Measurements from ENCODE around the gene UAP1.
"Not testable (repeated sequence)": the region's sequence is repeated elsewhere in the genome, so short reads cannot be mapped to it uniquely, and the experiment has no call there.

UAP1 gene

GRCh38 chr1:162582901-162583300 lies 21.4 kb downstream of the UAP1 start:
- H3K9me3 Mint-ChIP-seq, H3K4me1 Mint-ChIP-seq, H3K27me3 Mint-ChIP-seq, H3K4me3 Mint-ChIP-seq, ATAC-seq, H3K27ac Mint-ChIP-seq: not testable (repeated sequence)
- peaks cover 34% of the 10 kb centered on the region for H3K36me3 Mint-ChIP-seq

- not testable (repeated sequence) for H3K27me3 Mint-ChIP-seq, H3K4me3 Mint-ChIP-seq, H3K27ac Mint-ChIP-seq, H3K9me3 Mint-ChIP-seq, ATAC-seq, H3K4me1 Mint-ChIP-seq
- peaks cover 40% of the 10 kb centered on the region for H3K36me3 Mint-ChIP-seq
Measured at GRCh38 chr1:162585101-162585500, 23.6 kb downstream of the UAP1 start.

- no peak overlapping the region for H3K4me3 Mint-ChIP-seq
- no peak for ATAC-seq
- no peaks in the 10 kb centered on the region for H3K27me3 Mint-ChIP-seq
- no peaks in the 10 kb centered on the region for H3K4me1 Mint-ChIP-seq
- no peaks in the 10 kb centered on the region for H3K9me3 Mint-ChIP-seq
- H3K27ac Mint-ChIP-seq, result no peak overlapping the region
- peaks cover 42% of the 10 kb centered on the region for H3K36me3 Mint-ChIP-seq
Measured at GRCh38 chr1:162587347-162587746, 25.8 kb downstream of the UAP1 start.

- H3K36me3 Mint-ChIP-seq, result peaks cover 46% of the 10 kb centered on the region
- no peak overlapping the region for H3K27ac Mint-ChIP-seq
Measured at GRCh38 chr1:162587761-162588260, 26.3 kb downstream of the UAP1 start.

GRCh38 chr1:162590101-162590500 lies 28.6 kb downstream of the UAP1 start:
- no peak overlapping the region for H3K27ac Mint-ChIP-seq
- no peak for ATAC-seq
- no peaks in the 10 kb centered on the region for H3K27me3 Mint-ChIP-seq
- H3K9me3 Mint-ChIP-seq, result no peaks in the 10 kb centered on the region
- peaks cover 67% of the 10 kb centered on the region for H3K36me3 Mint-ChIP-seq
- H3K4me1 Mint-ChIP-seq, result no peaks in the 10 kb centered on the region
- no peak overlapping the region for H3K4me3 Mint-ChIP-seq

More at GRCh38 chr1:162587761-162588260, 26.3 kb downstream of the UAP1 start:
- Mint-ChIP-seq H3K27me3 (no peaks in the 10 kb centered on the region), H3K4me1 (no peaks in the 10 kb centered on the region), H3K9me3 (no peaks in the 10 kb centered on the region), H3K4me3 (no peak overlapping the region)
- no peak for ATAC-seq

GRCh38 chr1:162590686-162591085 lies 29.2 kb downstream of the UAP1 start:
- H3K36me3 Mint-ChIP-seq, result peaks cover 72% of the 10 kb centered on the region
- H3K4me1 Mint-ChIP-seq, result no peaks in the 10 kb centered on the region
- H3K27me3 Mint-ChIP-seq, result no peaks in the 10 kb centered on the region
- H3K27ac Mint-ChIP-seq, result no peak overlapping the region
- no peak overlapping the region for H3K4me3 Mint-ChIP-seq
- ATAC-seq, result no peak
- H3K9me3 Mint-ChIP-seq, result no peaks in the 10 kb centered on the region

- ATAC-seq, result no peak
- H3K36me3 Mint-ChIP-seq, result peaks cover 66% of the 10 kb centered on the region
- no peak overlapping the region for H3K4me3 Mint-ChIP-seq
- H3K4me1 Mint-ChIP-seq, result no peaks in the 10 kb centered on the region
- no peaks in the 10 kb centered on the region for H3K27me3 Mint-ChIP-seq
- no peaks in the 10 kb centered on the region for H3K9me3 Mint-ChIP-seq
- H3K27ac Mint-ChIP-seq, result no peak overlapping the region
Measured at GRCh38 chr1:162596514-162597170, 35.1 kb downstream of the UAP1 start.

GRCh38 chr1:162599451-162599850 lies 37.9 kb downstream of the UAP1 start:
- no peaks in the 10 kb centered on the region for H3K9me3 Mint-ChIP-seq
- no peak for ATAC-seq
- no peak overlapping the region for H3K4me3 Mint-ChIP-seq
- H3K27ac Mint-ChIP-seq, result no peak overlapping the region
- H3K4me1 Mint-ChIP-seq, result no peaks in the 10 kb centered on the region
- H3K27me3 Mint-ChIP-seq, result no peaks in the 10 kb centered on the region
- peaks cover 70% of the 10 kb centered on the region for H3K36me3 Mint-ChIP-seq

- peaks cover 51% of the 10 kb centered on the region for H3K36me3 Mint-ChIP-seq
- not testable (repeated sequence) for H3K4me1 Mint-ChIP-seq, H3K9me3 Mint-ChIP-seq, ATAC-seq, H3K27ac Mint-ChIP-seq, H3K4me3 Mint-ChIP-seq, H3K27me3 Mint-ChIP-seq
Measured at GRCh38 chr1:162603117-162603516, 41.6 kb downstream of the UAP1 start.

GRCh38 chr1:162605225-162605927 lies 43.9 kb downstream of the UAP1 start:
- H3K27ac Mint-ChIP-seq, result no peak overlapping the region

GRCh38 chr1:162609306-162609705 lies 47.8 kb downstream of the UAP1 start:
- H3K27ac Mint-ChIP-seq, result no peak overlapping the region
- no peak overlapping the region for H3K4me3 Mint-ChIP-seq
- H3K36me3 Mint-ChIP-seq, result peaks cover 14% of the 10 kb centered on the region
- H3K4me1 Mint-ChIP-seq, result peaks cover 5% of the 10 kb centered on the region
- H3K9me3 Mint-ChIP-seq, result no peaks in the 10 kb centered on the region
- H3K27me3 Mint-ChIP-seq, result no peaks in the 10 kb centered on the region
- ATAC-seq, result no peak

More at GRCh38 chr1:162605225-162605927, 43.9 kb downstream of the UAP1 start:
- Mint-ChIP-seq H3K36me3 (peaks cover 48% of the 10 kb centered on the region), H3K4me1 (no peaks in the 10 kb centered on the region), H3K9me3 (no peaks in the 10 kb centered on the region), H3K4me3 (no peak overlapping the region), H3K27me3 (no peaks in the 10 kb centered on the region)
- no peak for ATAC-seq

- no peak overlapping the region for H3K27ac Mint-ChIP-seq
- H3K4me3 Mint-ChIP-seq, result no peak overlapping the region
- no peak for ATAC-seq
- H3K27me3 Mint-ChIP-seq, result no peaks in the 10 kb centered on the region
- peaks cover 5% of the 10 kb centered on the region for H3K4me1 Mint-ChIP-seq
- peaks cover 24% of the 10 kb centered on the region for H3K36me3 Mint-ChIP-seq
- H3K9me3 Mint-ChIP-seq, result peaks cover 5% of the 10 kb centered on the region
Measured at GRCh38 chr1:162612606-162613400, 51.3 kb downstream of the UAP1 start.

GRCh38 chr1:162616848-162617247 lies 55.3 kb downstream of the UAP1 start:
- Mint-ChIP-seq H3K4me3 (no peak overlapping the region), H3K36me3 (peaks cover 22% of the 10 kb centered on the region), H3K9me3 (peaks cover 6% of the 10 kb centered on the region), H3K4me1 (peaks cover 5% of the 10 kb centered on the region), H3K27ac (no peak overlapping the region), H3K27me3 (no peaks in the 10 kb centered on the region)
- no peak for ATAC-seq

GRCh38 chr1:162617513-162617912 lies 56.0 kb downstream of the UAP1 start:
- Mint-ChIP-seq H3K27me3 (no peaks in the 10 kb centered on the region), H3K27ac (no peak overlapping the region), H3K4me3 (no peak overlapping the region), H3K4me1 (peaks cover 5% of the 10 kb centered on the region), H3K36me3 (peaks cover 22% of the 10 kb centered on the region), H3K9me3 (peaks cover 6% of the 10 kb centered on the region)
- ATAC-seq, result no peak

GRCh38 chr1:162619076-162619475 lies 57.6 kb downstream of the UAP1 start:
- no peak for ATAC-seq
- H3K4me1 Mint-ChIP-seq, result no peaks in the 10 kb centered on the region
- peaks cover 6% of the 10 kb centered on the region for H3K9me3 Mint-ChIP-seq
- peaks cover 22% of the 10 kb centered on the region for H3K36me3 Mint-ChIP-seq
- H3K27ac Mint-ChIP-seq, result no peak overlapping the region
- H3K27me3 Mint-ChIP-seq, result no peaks in the 10 kb centered on the region
- H3K4me3 Mint-ChIP-seq, result no peak overlapping the region

Measured in stimulated activated memory B cell treated with anti-CD40 and anti-IgM and Interleukin-4, amounts not matched to agents 10 μg/mL and 1 μg/mL and 100 μg/mL, for 72 hours (primary cell).